Panc1 (cell line): ENCODE data around the gene USP10. TPM values are rescaled to one million over a fixed set of nuclear protein-coding genes. Genes with fewer than 3 reads are reported as not detected.

Experiments
- ATAC-seq: fragments of 200-7000 bp; cut with Tn5 transposase; 2 replicates; pipeline ENCODE4 v1.9.1; 2020; ENCODE audit warnings: mild to moderate bottlenecking, moderate library complexity
- BruUV-seq: library from RNA; stranded (reverse); fragments of 400-500 nt; replicated peaks from 2 replicates; lab custom pipeline; 2021; lab: Mats Ljungman, UMichigan
- CTCF ChIA-PET: fragments of 300-600 bp; sonication (Branson Sonifier 250); formaldehyde crosslinking; loops from one replicate; lab custom pipeline; 2022; ENCODE audit warnings: antibody characterized with exemption; lab: Charles Lee
- POLR2A ChIA-PET: fragments of 300-600 bp; sonication (Branson Sonifier 250); formaldehyde crosslinking; loops from one replicate; lab custom pipeline; 2022; ENCODE audit warnings: antibody characterized with exemption; lab: Charles Lee
- DNase-seq: peaks from one replicate; pipeline ENCODE4 v3.0.0-alpha.2; 2010; ENCODE audit warnings: low read depth, low spot score
- H3K27ac ChIP-seq: 2 replicates; pipeline ENCODE4 v1.5.1; 2011; ENCODE audit warnings: mild to moderate bottlenecking, low read length, inconsistent platforms
- H3K27me3 ChIP-seq: fragments of 200-500 bp; sonication (Bioruptor generic); 2 replicates; pipeline ENCODE4 v1.6.0; 2014; ENCODE audit warnings: low read length, inconsistent platforms; ENCODE audit not compliant: control insufficient read depth, insufficient read depth
- H3K36me3 ChIP-seq: fragments of 200-500 bp; sonication (Bioruptor generic); 2 replicates; pipeline ENCODE4 v1.5.1; 2014; ENCODE audit warnings: inconsistent platforms, mild to moderate bottlenecking, low read length, moderate library complexity; ENCODE audit not compliant: control insufficient read depth, insufficient read depth
- H3K4me1 ChIP-seq: 2 replicates; pipeline ENCODE4 v1.5.1; 2011; ENCODE audit warnings: inconsistent platforms, mild to moderate bottlenecking, low read length, moderate library complexity; ENCODE audit not compliant: control insufficient read depth, insufficient read depth
- H3K4me3 ChIP-seq, 2 experiments: 2 replicates each; pipeline ENCODE4 v1.5.1; 2011 to 2012; ENCODE audit warnings: low read depth in 2 of 2, low read length in 2 of 2, mild to moderate bottlenecking in 2 of 2, inconsistent platforms in 1 of 2, moderate library complexity in 1 of 2
- H3K9me3 ChIP-seq: fragments of 200-500 bp; sonication (Bioruptor generic); 2 replicates; pipeline ENCODE4 v1.5.1; 2014; ENCODE audit warnings: low read depth, mild to moderate bottlenecking, inconsistent platforms, low read length, moderate library complexity; ENCODE audit not compliant: control insufficient read depth, insufficient read depth
- CTCF ChIP-seq: fragments of 450-650 bp; IDR thresholded peaks from 2 replicates; pipeline ENCODE4 v1.5.1; 2017; ENCODE audit warnings: mild to moderate bottlenecking
- POLR2AphosphoS5 ChIP-seq: IDR thresholded peaks from 2 replicates; pipeline ENCODE4 v1.6.1; 2012; ENCODE audit warnings: mild to moderate bottlenecking, low read depth, low read length, moderate library complexity
- REST ChIP-seq, 2 experiments: IDR thresholded peaks; 2 replicates each; pipeline ENCODE4 v1.6.1; 2011 to 2012; ENCODE audit warnings: low read depth in 2 of 2, control low read depth in 1 of 2, low read length in 1 of 2, mild to moderate bottlenecking in 1 of 2, moderate library complexity in 1 of 2; ENCODE audit not compliant: insufficient read depth in 1 of 2
- SIN3A ChIP-seq: IDR thresholded peaks from 2 replicates; pipeline ENCODE4 v1.6.1; 2012; ENCODE audit warnings: low read depth, mild to moderate bottlenecking, low read length, moderate library complexity, borderline replicate concordance; ENCODE audit not compliant: insufficient read depth
- TCF7L2 ChIP-seq: IDR thresholded peaks from 2 replicates; pipeline ENCODE4 v1.6.1; 2011; ENCODE audit warnings: mild to moderate bottlenecking, low read depth, low read length, inconsistent platforms
- in situ Hi-C: cut with HindIII; loops from 2 replicates; pipeline ENCODE4 v1.10.0; 2016; ENCODE audit warnings: low sequenced_read_pairs, low pct_unique_long_range_greater_than_20kb
- intact Hi-C: fragments of 100-400 bp; cut with micrococcal nuclease; formaldehyde crosslinking; loops from one replicate; pipeline ENCODE4 v1.10.0; 2022; ENCODE audit not compliant: unreplicated experiment
- total RNA-seq: library from RNA; stranded (reverse); gene quantifications from one replicate; pipeline ENCODE4 v1.2.1, GENCODE V29; 2021; ENCODE audit not compliant: unreplicated experiment

The USP10 gene
- total RNA-seq, 1 experiment from 2014 or later: 77.4 TPM

GRCh38 chr16:84725481-84726078 is 25.8 kb downstream of the USP10 start:
- CTCF ChIA-PET: interaction anchor here (0.5 to 1.4 kb wide), 3 partner anchors 52 to 349 kb away, joined by 3 to 23 read pairs (median 4); no protein-coding TSS in a partner anchor
- Histone ChIP-seq H3K4me1 (peaks cover 72% of the 10 kb centered on the region), H3K27me3 (no peaks in the 10 kb centered on the region), H3K27ac (peak overlapping the region; percentile 67), H3K36me3 (no peaks in the 10 kb centered on the region), H3K9me3 (no peaks in the 10 kb centered on the region), H3K4me3 (peak overlapping the region in 1 of 2 experiments; percentile 2; a peak in 1 of 4 replicates)
- BruUV-seq: no TSS peak
- POLR2A ChIA-PET: no interaction called here
- ATAC-seq: peak; percentile 49; the same call in 1 of the 2 replicates
- intact Hi-C loops: loop anchor here (1.0 to 5.0 kb wide), 2 partner anchors 53 to 103 kb away; no protein-coding TSS in a partner anchor
- no peak for DNase-seq
- in situ Hi-C loops: no loop called here
- TF ChIP-seq REST (IDR thresholded peaks at IDR 0.05; ENCODE audit: insufficient read depth in 1 of 2, low read depth in 2 of 2, low read length in 1 of 2) (no peak), TCF7L2 (no peak), POLR2AphosphoS5 (no peak), SIN3A (no peak), CTCF (no peak)

- Histone ChIP-seq H3K27me3 (no peaks in the 10 kb centered on the region), H3K9me3 (no peaks in the 10 kb centered on the region), H3K36me3 (no peaks in the 10 kb centered on the region), H3K4me1 (peaks cover 72% of the 10 kb centered on the region), H3K4me3 (peak overlapping the region in 1 of 2 experiments; percentile 35; a peak in 3 of 4 replicates), H3K27ac (peak overlapping the region; percentile 98)
- 0 out of 2 replicates have a peak, but pooled peaks have one; percentile 41 for TF ChIP-seq SIN3A
- TF ChIP-seq POLR2AphosphoS5: no peak
- TF ChIP-seq CTCF: peak; percentile 90
- intact Hi-C loops (loop anchor here (1.0 to 5.0 kb wide), 2 partner anchors 54 to 104 kb away; no protein-coding TSS in a partner anchor), in situ Hi-C loops (no loop called here)
- no peak for DNase-seq
- ChIA-PET POLR2A (no interaction called here), CTCF (interaction anchor here (0.5 to 1.4 kb wide), 3 partner anchors 53 to 350 kb away, joined by 3 to 23 read pairs (median 4); no protein-coding TSS in a partner anchor)
- no TSS peak for BruUV-seq
- ATAC-seq: peak; percentile 82
Measured at GRCh38 chr16:84726079-84726668, 26.4 kb downstream of the USP10 start.
